PC-3 (cell line): ENCODE measurements around the gene BID. TPM values are rescaled to one million over a fixed set of nuclear protein-coding genes. Genes with fewer than 3 reads are reported as not detected.

Source experiments
- ATAC-seq: fragments of 200-7000 bp; cut with Tn5 transposase; 2 replicates; pipeline ENCODE4 v1.9.1; 2020; ENCODE audit warnings: mild to moderate bottlenecking, moderate library complexity
- BruUV-seq: library from RNA; stranded (reverse); fragments of 400-500 nt; replicated peaks from 2 replicates; lab custom pipeline; 2021; lab: Mats Ljungman, UMichigan
- CTCF ChIA-PET: fragments of 300-600 bp; sonication (Branson Sonifier 250); formaldehyde crosslinking; loops from one replicate; lab custom pipeline; 2022; ENCODE audit warnings: antibody characterized with exemption; lab: Charles Lee
- POLR2A ChIA-PET: fragments of 300-600 bp; sonication (Branson Sonifier 250); formaldehyde crosslinking; loops from one replicate; lab custom pipeline; 2022; ENCODE audit warnings: antibody characterized with exemption; ENCODE audit not compliant: unreplicated experiment; lab: Charles Lee
- DNase-seq: peaks from one replicate; pipeline ENCODE4 v3.0.0-alpha.2; 2015
- H2AFZ ChIP-seq: fragments of 300-600 bp; sonication (generic); 2 replicates; pipeline ENCODE4 v1.6.0; 2016; ENCODE audit warnings: antibody characterized with exemption, low read length
- H3F3A ChIP-seq: fragments of 300-600 bp; sonication (generic); one replicate; pipeline ENCODE4 v1.6.0; 2017; ENCODE audit warnings: antibody characterized with exemption, low read length, control low read depth, mild to moderate bottlenecking; ENCODE audit not compliant: unreplicated experiment
- H3K27ac ChIP-seq: fragments of 300-600 bp; sonication (generic); 2 replicates; pipeline ENCODE4 v1.5.1; 2016; ENCODE audit warnings: mild to moderate bottlenecking, low read length
- H3K27me3 ChIP-seq: fragments of 300-600 bp; sonication (generic); 2 replicates; pipeline ENCODE4 v1.6.1; 2016; ENCODE audit warnings: low read length, mixed read lengths
- H3K36me3 ChIP-seq: fragments of 300-600 bp; sonication (generic); 2 replicates; pipeline ENCODE4 v1.6.1; 2016; ENCODE audit warnings: low read depth, mixed run types, low read length, mixed read lengths
- H3K4me1 ChIP-seq: fragments of 300-600 bp; sonication (generic); 2 replicates; pipeline ENCODE4 v1.5.1; 2016; ENCODE audit warnings: low read length; ENCODE audit not compliant: insufficient read depth
- H3K4me2 ChIP-seq: fragments of 300-600 bp; sonication (generic); 2 replicates; pipeline ENCODE4 v1.6.0; 2016; ENCODE audit warnings: low read length
- H3K4me3 ChIP-seq: fragments of 300-600 bp; sonication (generic); 2 replicates; pipeline ENCODE4 v1.5.1; 2016; ENCODE audit warnings: mild to moderate bottlenecking, low read length, mixed read lengths
- H3K79me2 ChIP-seq: fragments of 300-600 bp; sonication (generic); 2 replicates; pipeline ENCODE4 v1.6.1; 2017; ENCODE audit warnings: low read length, mixed read lengths
- H3K9ac ChIP-seq: fragments of 300-600 bp; sonication (generic); 2 replicates; pipeline ENCODE4 v1.6.0; 2016; ENCODE audit warnings: mild to moderate bottlenecking, low read length
- H3K9me2 ChIP-seq: fragments of 300-600 bp; sonication (generic); replicated peaks from 2 replicates; pipeline ENCODE4 v1.6.1; 2016; ENCODE audit warnings: mixed run types, low read length, mixed read lengths
- H3K9me3 ChIP-seq: fragments of 300-600 bp; sonication (generic); 2 replicates; pipeline ENCODE4 v1.6.1; 2016; ENCODE audit warnings: low read length, mixed read lengths
- H4K20me1 ChIP-seq: fragments of 300-600 bp; sonication (generic); 2 replicates; pipeline ENCODE4 v1.6.1; 2016; ENCODE audit warnings: low read length, mixed read lengths
- EZH2 ChIP-seq: fragments of 300-600 bp; sonication (generic); IDR thresholded peaks from one replicate; pipeline ENCODE4 v1.6.1; 2017; ENCODE audit warnings: antibody characterized with exemption, mild to moderate bottlenecking, low read length; ENCODE audit not compliant: unreplicated experiment
- EZH2phosphoT487 ChIP-seq: fragments of 300-600 bp; sonication (generic); IDR thresholded peaks from 2 replicates; pipeline ENCODE4 v1.6.1; 2018; ENCODE audit warnings: mild to moderate bottlenecking, antibody characterized with exemption, low read length, borderline replicate concordance
- intact Hi-C: fragments of 100-400 bp; cut with micrococcal nuclease; formaldehyde crosslinking; loops from 2 replicates; pipeline ENCODE4 v1.9.0; 2023
- total RNA-seq: library from RNA; depleted of rRNA; stranded (reverse); fragments of >200 nt; gene quantifications from 2 replicates; pipeline ENCODE4 v1.2.3, GENCODE V29; 2014
- TF ChIP-seq, protein P1 (sequence below): fragments of 300-600 bp; sonication (generic); conservative IDR thresholded peaks from 2 replicates; pipeline ENCODE4 v1.5.1; 2017; ENCODE audit warnings: antibody characterized with exemption, low read depth, mild to moderate bottlenecking, low read length

Gene BID
- total RNA-seq, 1 experiment from 2014 or later = 123 TPM

DNA sequence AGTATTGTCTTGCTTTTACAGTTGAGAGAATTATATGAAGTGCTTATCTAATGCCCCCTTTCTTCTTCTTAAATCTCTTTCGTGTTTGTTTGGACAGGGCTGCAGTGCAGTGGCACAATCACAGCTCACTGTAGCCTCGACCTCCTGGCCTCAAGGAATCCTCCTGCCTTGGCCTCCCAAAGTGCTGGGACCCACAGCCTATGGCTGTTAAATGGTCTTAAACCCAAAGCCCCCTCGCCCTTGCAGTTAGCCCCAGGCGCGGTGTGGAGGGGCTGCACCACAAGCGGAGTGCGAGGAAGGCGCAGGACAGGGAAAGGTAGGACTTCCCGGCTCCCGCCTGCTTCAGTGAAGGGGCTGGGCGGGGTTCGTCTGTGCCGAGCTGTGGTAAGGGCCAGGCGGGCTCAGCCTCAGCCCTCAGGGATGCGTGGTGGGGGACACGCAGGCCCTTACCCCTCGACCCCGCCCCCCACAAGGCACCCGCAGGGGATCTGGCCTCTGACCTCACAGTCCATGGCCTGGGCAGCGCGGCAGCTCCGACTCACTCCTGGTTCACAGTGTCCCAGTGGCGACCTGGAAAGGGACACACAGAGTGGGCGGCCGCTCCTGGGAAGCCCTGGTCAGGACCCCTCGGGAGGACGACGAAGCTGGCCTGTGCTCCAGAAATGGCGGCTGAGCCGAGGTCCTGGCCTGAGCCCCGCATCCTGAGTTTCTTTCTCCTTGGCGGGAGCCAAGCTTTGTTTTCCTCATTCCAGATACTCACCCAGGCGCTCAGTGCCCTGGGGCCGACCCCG lies 24.5 kb downstream of the BID start:
- Histone ChIP-seq H3F3A (no peaks in the 10 kb centered on the region), H3K9me2 (no peaks in the 10 kb centered on the region), H4K20me1 (no peaks in the 10 kb centered on the region), H3K9ac (no peak overlapping the region), H3K27me3 (no peaks in the 10 kb centered on the region), H3K79me2 (no peaks in the 10 kb centered on the region), H2AFZ (no peak overlapping the region), H3K9me3 (no peaks in the 10 kb centered on the region), H3K27ac (no peak overlapping the region), H3K4me2 (no peak overlapping the region), H3K36me3 (no peaks in the 10 kb centered on the region), H3K4me3 (no peak overlapping the region), H3K4me1 (peaks cover 9% of the 10 kb centered on the region; the same call in 1 of the 2 replicates)
- DNase-seq (no peak), ATAC-seq (no peak)
- intact Hi-C loops = no loop called here
- no TSS peak for BruUV-seq
- TF ChIP-seq, protein P1, sequence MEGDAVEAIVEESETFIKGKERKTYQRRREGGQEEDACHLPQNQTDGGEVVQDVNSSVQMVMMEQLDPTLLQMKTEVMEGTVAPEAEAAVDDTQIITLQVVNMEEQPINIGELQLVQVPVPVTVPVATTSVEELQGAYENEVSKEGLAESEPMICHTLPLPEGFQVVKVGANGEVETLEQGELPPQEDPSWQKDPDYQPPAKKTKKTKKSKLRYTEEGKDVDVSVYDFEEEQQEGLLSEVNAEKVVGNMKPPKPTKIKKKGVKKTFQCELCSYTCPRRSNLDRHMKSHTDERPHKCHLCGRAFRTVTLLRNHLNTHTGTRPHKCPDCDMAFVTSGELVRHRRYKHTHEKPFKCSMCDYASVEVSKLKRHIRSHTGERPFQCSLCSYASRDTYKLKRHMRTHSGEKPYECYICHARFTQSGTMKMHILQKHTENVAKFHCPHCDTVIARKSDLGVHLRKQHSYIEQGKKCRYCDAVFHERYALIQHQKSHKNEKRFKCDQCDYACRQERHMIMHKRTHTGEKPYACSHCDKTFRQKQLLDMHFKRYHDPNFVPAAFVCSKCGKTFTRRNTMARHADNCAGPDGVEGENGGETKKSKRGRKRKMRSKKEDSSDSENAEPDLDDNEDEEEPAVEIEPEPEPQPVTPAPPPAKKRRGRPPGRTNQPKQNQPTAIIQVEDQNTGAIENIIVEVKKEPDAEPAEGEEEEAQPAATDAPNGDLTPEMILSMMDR = no peak
- ChIA-PET CTCF (no interaction called here), POLR2A (no interaction called here)

DNA sequence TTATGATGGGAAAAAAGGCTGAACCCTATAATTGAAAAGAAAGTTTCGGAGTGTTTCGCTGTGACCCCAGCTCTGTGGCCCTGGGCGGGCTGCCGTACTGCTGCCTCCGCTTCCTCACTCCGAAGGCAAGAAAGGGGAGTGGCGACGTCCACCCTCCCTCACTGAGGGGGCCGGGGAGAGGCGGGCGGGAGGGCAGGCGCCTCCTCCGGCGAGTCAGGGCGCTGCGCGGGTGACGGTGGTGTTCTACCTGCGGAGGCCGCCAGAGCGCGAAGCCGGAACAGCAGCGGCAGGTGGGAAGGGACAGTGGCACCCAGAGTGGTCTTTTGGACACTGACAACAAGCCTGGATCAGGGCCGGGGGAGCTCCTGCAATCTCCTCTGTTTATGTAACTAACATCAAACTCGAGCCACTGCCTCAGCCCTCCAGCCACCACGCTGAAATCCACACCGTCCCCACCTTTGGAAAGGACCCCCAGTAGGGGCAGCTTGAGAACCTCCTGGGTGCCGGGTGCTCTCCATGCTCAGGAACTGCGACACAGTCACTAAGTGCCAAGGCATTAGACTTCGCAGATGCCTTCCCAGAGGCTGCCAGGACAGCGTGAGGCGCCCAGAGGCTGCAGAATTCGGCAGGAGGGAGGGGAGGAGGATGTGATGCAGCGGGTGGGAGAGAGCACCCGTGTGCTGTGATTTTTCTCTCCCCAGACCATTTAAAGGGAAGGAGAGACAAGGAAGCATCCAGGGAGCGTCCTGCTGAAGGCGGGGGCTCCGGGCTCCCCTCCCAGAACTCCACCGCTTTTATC lies 25.5 kb downstream of the BID start:
- Histone ChIP-seq H3F3A (no peaks in the 10 kb centered on the region), H3K9ac (no peak overlapping the region), H3K9me2 (no peaks in the 10 kb centered on the region), H3K27ac (no peak overlapping the region), H3K4me3 (no peak overlapping the region), H4K20me1 (no peaks in the 10 kb centered on the region), H3K36me3 (no peaks in the 10 kb centered on the region), H3K4me1 (peaks cover 7% of the 10 kb centered on the region; the same call in 1 of the 2 replicates), H3K9me3 (no peaks in the 10 kb centered on the region), H3K4me2 (no peak overlapping the region), H3K27me3 (no peaks in the 10 kb centered on the region), H2AFZ (no peak overlapping the region), H3K79me2 (no peaks in the 10 kb centered on the region)
- ChIA-PET POLR2A (no interaction called here), CTCF (no interaction called here)
- intact Hi-C loops = no loop called here
- TF ChIP-seq, protein P1 = no peak
- no peak for TF ChIP-seq EZH2phosphoT487
- TF ChIP-seq EZH2 = no peak
- DNase-seq = no peak
- no peak for ATAC-seq
- BruUV-seq = no TSS peak

DNA sequence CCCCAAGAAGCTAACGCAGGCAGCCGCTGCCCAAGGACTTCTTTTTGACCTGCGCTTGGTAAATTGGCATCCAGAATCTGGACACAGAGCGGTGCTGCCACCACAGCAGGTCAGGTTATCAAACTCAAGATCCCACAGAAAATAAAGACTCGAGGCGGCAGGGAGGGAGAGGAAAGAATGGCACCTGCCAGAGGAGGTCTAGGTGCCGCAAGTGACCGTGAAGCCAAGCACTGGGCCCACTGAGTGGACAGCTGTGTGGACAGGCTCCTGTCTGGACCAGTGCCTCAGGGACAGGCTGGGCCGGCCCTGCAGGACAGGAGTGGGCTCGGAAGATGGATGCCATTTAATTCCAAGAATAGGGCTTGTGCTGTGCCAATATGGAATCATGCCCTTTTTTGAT lies 27.4 kb downstream of the BID start:
- no TSS peak for BruUV-seq
- no peaks in the 10 kb centered on the region for H3K79me2 ChIP-seq
- no peaks in the 10 kb centered on the region for H3K9me2 ChIP-seq
- TF ChIP-seq EZH2 = no peak
- no peaks in the 10 kb centered on the region for H3K36me3 ChIP-seq
- no peaks in the 10 kb centered on the region for H3F3A ChIP-seq
- no peak for ATAC-seq
- H3K4me1 ChIP-seq = no peaks in the 10 kb centered on the region
- H3K9me3 ChIP-seq = no peaks in the 10 kb centered on the region
- no peak overlapping the region for H3K4me3 ChIP-seq
- H3K4me2 ChIP-seq = no peak overlapping the region
- intact Hi-C loops = no loop called here
- H3K27me3 ChIP-seq = no peaks in the 10 kb centered on the region
- no peak overlapping the region for H2AFZ ChIP-seq
- H4K20me1 ChIP-seq = no peaks in the 10 kb centered on the region
- DNase-seq = no peak
- H3K27ac ChIP-seq = no peak overlapping the region
- ChIA-PET CTCF (no interaction called here), POLR2A (no interaction called here)
- no peak overlapping the region for H3K9ac ChIP-seq
